GM06990 (cell line): ENCODE measurements around the gene CCDC142.
A peak's percentile ranks its signal among the peaks of the same experiment; 100 is the strongest.

Source experiments
- DNase-seq: peaks from one replicate; pipeline ENCODE4 v3.0.0-alpha.2; 2011; ENCODE audit not compliant: insufficient read length; ENCODE audit errors: extremely low read depth
- H3K27me3 ChIP-seq: replicated peaks from 2 replicates; pipeline ENCODE4 v1.6.0; 2011; ENCODE audit warnings: low read length; ENCODE audit not compliant: control insufficient read depth, insufficient read depth
- H3K36me3 ChIP-seq: 2 replicates; pipeline ENCODE4 v1.5.1; 2011; ENCODE audit warnings: low read length; ENCODE audit not compliant: control insufficient read depth, insufficient read depth
- H3K4me3 ChIP-seq: replicated peaks from 2 replicates; pipeline ENCODE4 v1.5.1; 2011; ENCODE audit warnings: low read depth, mild to moderate bottlenecking, control low read depth, low read length
- CTCF ChIP-seq: IDR thresholded peaks from 2 replicates; pipeline ENCODE4 v1.5.1; 2011; ENCODE audit warnings: low read length, control low read depth, mild to moderate bottlenecking, inconsistent platforms; ENCODE audit not compliant: insufficient read depth, poor library complexity, severe bottlenecking

Gene CCDC142

GRCh38 chr2:74504591-74504990 lies 21.8 kb upstream of the CCDC142 start:
- peaks cover 4% of the 10 kb centered on the region for H3K36me3 ChIP-seq
- DNase-seq: no peak
- H3K27me3 ChIP-seq: no peaks in the 10 kb centered on the region
- no peak overlapping the region for H3K4me3 ChIP-seq
- no peak for TF ChIP-seq CTCF

- no peak for DNase-seq
- Histone ChIP-seq H3K4me3 (peak overlapping the region; percentile 71), H3K36me3 (peaks cover 4% of the 10 kb centered on the region), H3K27me3 (no peaks in the 10 kb centered on the region; the same call in none of the 2 replicates)
- TF ChIP-seq CTCF: no peak
Measured at GRCh38 chr2:74503506-74504475, 21.0 kb upstream of the CCDC142 start.

- peak; percentile 83 for DNase-seq
- Histone ChIP-seq H3K27me3 (peaks cover 2% of the 10 kb centered on the region), H3K36me3 (peaks cover 4% of the 10 kb centered on the region), H3K4me3 (peak overlapping the region; percentile 71)
- TF ChIP-seq CTCF: peak; percentile 69
Measured at GRCh38 chr2:74502720-74503505, 20.1 kb upstream of the CCDC142 start.

GRCh38 chr2:74502147-74502719 lies 19.4 kb upstream of the CCDC142 start:
- no peak for DNase-seq
- peaks cover 2% of the 10 kb centered on the region for H3K27me3 ChIP-seq
- H3K4me3 ChIP-seq: peak overlapping the region; percentile 71

More at GRCh38 chr2:74502147-74502719, 19.4 kb upstream of the CCDC142 start:
- peaks cover 4% of the 10 kb centered on the region for H3K36me3 ChIP-seq
- no peak for TF ChIP-seq CTCF
